HepG2 (cell line): Measurements from ENCODE around the gene TPRN. TPM values are rescaled to one million over a fixed set of nuclear protein-coding genes. Genes with fewer than 3 reads are reported as not detected.

Source experiments
- AGO2 ChIP-seq: fragments of 200-400 bp; formaldehyde crosslinking; optimal IDR thresholded peaks from 2 replicates; pipeline ENCODE3; 2017; ENCODE audit warnings: mild to moderate bottlenecking, low read depth, low read length, moderate library complexity
- ARID2 ChIP-seq: sonication (generic); formaldehyde crosslinking; IDR thresholded peaks from 2 replicates; pipeline ENCODE4 v1.8.1; 2022; ENCODE audit warnings: mild to moderate bottlenecking, missing genetic modification reagents, borderline replicate concordance
- BRD4 ChIP-seq: sonication (generic); formaldehyde crosslinking; IDR thresholded peaks from 2 replicates; pipeline ENCODE4 v1.4.0; 2020; ENCODE audit warnings: missing genetic modification reagents
- EZH2 ChIP-seq: conservative IDR thresholded peaks from 2 replicates; pipeline ENCODE4 v1.6.1; 2012; ENCODE audit warnings: mild to moderate bottlenecking, low read depth, low read length, moderate library complexity
- HNF1A ChIP-seq, 2 experiments: sonication (generic) in 1 of 2; formaldehyde crosslinking in 1 of 2; IDR thresholded peaks; 2 replicates each; pipeline versions ENCODE4 v1.4.0 to v1.6.1; 2016 to 2020; ENCODE audit warnings: borderline replicate concordance in 1 of 2, low read depth in 1 of 2, mild to moderate bottlenecking in 1 of 2, missing genetic modification reagents in 1 of 2
- NFE2 ChIP-seq: sonication (generic); formaldehyde crosslinking; IDR thresholded peaks from 2 replicates; pipeline ENCODE4 v1.4.0; 2020; ENCODE audit warnings: missing genetic modification reagents
- SOX6 ChIP-seq, 2 experiments: fragments of 450-650 bp in 1 of 2; sonication (generic) in 1 of 2; formaldehyde crosslinking in 1 of 2; IDR thresholded peaks; 2 replicates each; pipeline versions ENCODE4 v1.4.0 to v1.6.1; 2017 to 2020; ENCODE audit warnings: antibody characterized with exemption in 1 of 2, mild to moderate bottlenecking in 1 of 2, missing genetic modification reagents in 1 of 2
- TFAP4 ChIP-seq: sonication (generic); IDR thresholded peaks from 2 replicates; pipeline ENCODE4 v1.6.1; 2016; ENCODE audit warnings: low read depth, borderline replicate concordance
- ZFP36L2 ChIP-seq: sonication (generic); formaldehyde crosslinking; IDR thresholded peaks from 2 replicates; pipeline ENCODE4 v1.4.0; 2020; ENCODE audit warnings: missing genetic modification reagents
- ZMYM4 ChIP-seq: sonication (generic); formaldehyde crosslinking; IDR thresholded peaks from 2 replicates; pipeline ENCODE4 v1.8.1; 2023; ENCODE audit warnings: mild to moderate bottlenecking, missing genetic modification reagents
- ZNF12 ChIP-seq: sonication (generic); formaldehyde crosslinking; IDR thresholded peaks from 2 replicates; pipeline ENCODE4 v1.5.0; 2020; ENCODE audit warnings: missing genetic modification reagents
- ZNF138 ChIP-seq: sonication (generic); formaldehyde crosslinking; IDR thresholded peaks from 2 replicates; pipeline ENCODE4 v1.5.0; 2020; ENCODE audit warnings: mild to moderate bottlenecking, low read depth, missing genetic modification reagents
- ZNF343 ChIP-seq: sonication (generic); formaldehyde crosslinking; IDR thresholded peaks from 2 replicates; pipeline ENCODE4 v1.4.0; 2020; ENCODE audit warnings: mild to moderate bottlenecking, missing genetic modification reagents
- ZNF350 ChIP-seq: sonication (generic); formaldehyde crosslinking; IDR thresholded peaks from 2 replicates; pipeline ENCODE4 v1.4.0; 2020; ENCODE audit warnings: mild to moderate bottlenecking, low read depth, missing genetic modification reagents, borderline replicate concordance
- ZNF431 ChIP-seq: sonication (generic); formaldehyde crosslinking; IDR thresholded peaks from 2 replicates; pipeline ENCODE4 v1.9.0; 2022; ENCODE audit warnings: missing genetic modification reagents, low read depth, mild to moderate bottlenecking, borderline replicate concordance
- ZNF607 ChIP-seq: sonication (generic); formaldehyde crosslinking; IDR thresholded peaks from 2 replicates; pipeline ENCODE4 v1.5.1; 2020; ENCODE audit warnings: missing genetic modification reagents, mild to moderate bottlenecking, borderline replicate concordance
- ZSCAN31 ChIP-seq: sonication (generic); formaldehyde crosslinking; IDR thresholded peaks from 2 replicates; pipeline ENCODE4 v1.5.0; 2020; ENCODE audit warnings: low read depth, mild to moderate bottlenecking, missing genetic modification reagents
- polyA plus RNA-seq, 8 experiments: library from polyadenylated mRNA; depleted of rRNA in 3 of 8; stranded (reverse) in 7 of 8; unstranded in 1 of 8; fragments of >200 nt; fragmentation: Illumina TruSeq in 4 of 8; extraction: Trizol in 4 of 8; gene quantifications; 2 replicates each; pipeline versions ENCODE4 v1.2.1 to v1.2.3, GENCODE V29; 2011 to 2016; ENCODE audit warnings: low read depth in 4 of 8, missing spikeins in 1 of 8, mixed read lengths in 1 of 8; ENCODE audit not compliant: insufficient read depth in 1 of 8
- total RNA-seq, 5 experiments: library from RNA; depleted of rRNA; stranded (reverse); fragments of >200 nt; fragmentation: Illumina TruSeq; extraction: Trizol; gene quantifications; 2 replicates each; pipeline ENCODE4 v1.2.3, GENCODE V29; 2016; ENCODE audit warnings: low read depth in 1 of 5
- TF ChIP-seq, protein P1 (sequence below): sonication (generic); formaldehyde crosslinking; IDR thresholded peaks from 2 replicates; pipeline ENCODE4 v1.5.0; 2020; ENCODE audit warnings: missing genetic modification reagents
- TF ChIP-seq, protein P2 (sequence below): sonication (generic); formaldehyde crosslinking; IDR thresholded peaks from 2 replicates; pipeline ENCODE4 v1.4.0; 2020; ENCODE audit warnings: mild to moderate bottlenecking, low read depth, missing genetic modification reagents
- TF ChIP-seq, protein P3 (sequence below): sonication (generic); formaldehyde crosslinking; IDR thresholded peaks from 2 replicates; pipeline ENCODE4 v1.8.1; 2023; ENCODE audit warnings: mild to moderate bottlenecking, moderate library complexity, missing genetic modification reagents

Gene TPRN
- total and polyA plus RNA-seq, 2 of the 13 experiments (the other 11 are each of a cell fraction or from before 2014, with no cell fraction given), result 10.1 to 19.2 TPM

DNA sequence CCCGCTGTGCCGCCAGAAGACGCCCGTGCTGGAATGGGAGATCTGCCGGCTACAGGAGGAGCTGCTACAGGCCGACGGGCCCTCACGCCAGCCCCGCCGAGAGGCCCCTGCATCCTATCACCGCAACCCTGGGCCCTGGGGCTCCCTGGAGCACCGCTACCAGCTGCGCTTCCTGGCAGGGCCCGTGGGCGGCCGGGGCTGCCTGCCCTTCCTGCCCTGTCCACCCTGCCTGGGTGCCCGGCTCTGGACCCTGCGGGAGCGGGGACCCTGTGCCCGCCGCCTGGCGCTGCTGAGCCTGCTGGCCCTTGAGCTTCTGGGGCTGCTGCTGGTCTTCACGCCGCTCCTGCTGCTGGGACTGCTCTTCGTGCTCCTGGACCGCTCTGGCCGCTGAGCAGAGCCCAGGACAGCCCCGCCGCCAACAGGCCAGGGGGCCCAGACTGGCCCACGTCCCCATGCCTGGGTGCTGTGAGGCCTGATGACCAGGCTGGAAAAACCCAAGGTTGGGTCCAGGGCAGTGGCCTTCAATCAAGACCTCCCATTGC is 17.7 kb upstream of the TPRN start (continued):
- TF ChIP-seq, protein P1, sequence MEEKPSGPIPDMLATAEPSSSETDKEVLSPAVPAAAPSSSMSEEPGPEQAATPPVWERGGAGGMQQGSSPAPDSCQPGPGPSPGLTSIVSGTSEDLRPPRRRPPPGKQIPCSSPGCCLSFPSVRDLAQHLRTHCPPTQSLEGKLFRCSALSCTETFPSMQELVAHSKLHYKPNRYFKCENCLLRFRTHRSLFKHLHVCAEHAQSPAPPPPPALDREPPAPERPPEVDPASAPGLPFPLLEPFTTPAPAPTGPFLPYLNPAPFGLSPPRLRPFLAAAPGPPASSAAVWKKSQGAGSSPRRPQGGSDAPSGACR (CRISPR knock-in tag), result no peak
- TF ChIP-seq ZNF431 (CRISPR knock-in tag) (no peak), ARID2 (CRISPR knock-in tag) (0 out of 2 replicates have a peak, but pooled peaks have one; percentile 51), EZH2 (no peak), ZMYM4 (CRISPR knock-in tag) (no peak), ZNF138 (CRISPR knock-in tag) (no peak), BRD4 (CRISPR knock-in tag) (no peak), AGO2 (peak; percentile 8), NFE2 (CRISPR knock-in tag) (no peak), SOX6 (IDR thresholded peaks at IDR 0.05) (no peak), SOX6 (CRISPR knock-in tag; IDR thresholded peaks at IDR 0.05) (peak; percentile 20; the same call in 1 of the 2 replicates), ZNF343 (CRISPR knock-in tag) (0 out of 2 replicates have a peak, but pooled peaks have one; percentile 23), HNF1A (IDR thresholded peaks at IDR 0.05; ENCODE audit: low read depth) (no peak), HNF1A (CRISPR knock-in tag; IDR thresholded peaks at IDR 0.05; ENCODE audit: borderline replicate concordance) (0 out of 2 replicates have a peak, but pooled peaks have one; percentile 3), ZSCAN31 (peak; percentile 56; the same call in 1 of the 2 replicates), ZFP36L2 (no peak), ZNF12 (no peak), TFAP4 (peak; percentile 4; the same call in 1 of the 2 replicates), ZNF350 (CRISPR knock-in tag) (no peak), ZNF607 (CRISPR knock-in tag) (no peak)
- TF ChIP-seq, protein P2, sequence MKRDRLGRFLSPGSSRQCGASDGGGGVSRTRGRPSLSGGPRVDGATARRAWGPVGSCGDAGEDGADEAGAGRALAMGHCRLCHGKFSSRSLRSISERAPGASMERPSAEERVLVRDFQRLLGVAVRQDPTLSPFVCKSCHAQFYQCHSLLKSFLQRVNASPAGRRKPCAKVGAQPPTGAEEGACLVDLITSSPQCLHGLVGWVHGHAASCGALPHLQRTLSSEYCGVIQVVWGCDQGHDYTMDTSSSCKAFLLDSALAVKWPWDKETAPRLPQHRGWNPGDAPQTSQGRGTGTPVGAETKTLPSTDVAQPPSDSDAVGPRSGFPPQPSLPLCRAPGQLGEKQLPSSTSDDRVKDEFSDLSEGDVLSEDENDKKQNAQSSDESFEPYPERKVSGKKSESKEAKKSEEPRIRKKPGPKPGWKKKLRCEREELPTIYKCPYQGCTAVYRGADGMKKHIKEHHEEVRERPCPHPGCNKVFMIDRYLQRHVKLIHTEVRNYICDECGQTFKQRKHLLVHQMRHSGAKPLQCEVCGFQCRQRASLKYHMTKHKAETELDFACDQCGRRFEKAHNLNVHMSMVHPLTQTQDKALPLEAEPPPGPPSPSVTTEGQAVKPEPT, result no peak
- TF ChIP-seq, protein P3, sequence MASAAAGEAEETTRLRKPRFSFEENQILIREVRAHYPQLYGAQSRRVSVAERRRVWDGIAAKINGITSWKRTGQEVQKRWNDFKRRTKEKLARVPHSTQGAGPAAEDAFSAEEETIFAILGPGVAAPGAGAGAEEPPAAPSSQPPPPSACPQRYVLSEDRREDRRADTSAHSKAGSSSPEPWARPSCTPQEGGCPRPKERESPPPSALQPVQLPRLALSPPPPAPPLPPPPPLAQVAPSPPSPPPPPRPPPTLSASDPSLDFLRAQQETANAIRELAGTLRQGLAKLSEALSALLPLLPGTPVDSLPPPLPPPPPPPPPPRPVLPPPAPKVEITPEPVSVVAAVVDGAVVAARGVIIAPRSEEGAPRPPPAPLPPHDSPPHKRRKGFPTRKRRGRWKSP (CRISPR knock-in tag), result no peak
